Thoracic aorta (tissue), 2 donors: ENCODE measurements around the gene BCL2L13. TPM values are rescaled to one million over a fixed set of nuclear protein-coding genes. Genes with fewer than 3 reads are reported as not detected.

ENCODE experiments used
- ATAC-seq: fragments of 150-250 bp; one replicate; pipeline ENCODE4 v1.8.0; 2017; ENCODE audit warnings: low read depth; ENCODE audit not compliant: insufficient number of reproducible peaks, low FRiP score
- DNase-seq: peaks from one replicate; pipeline ENCODE4 v3.0.0-alpha.2; 2020; ENCODE audit warnings: low spot score
- H3K27ac ChIP-seq, 2 donors: fragments of 200-600 bp; sonication (generic); 1 replicate in 1 of 2; 2 replicates in 1 of 2; pipeline ENCODE4 v1.5.1; 2016; ENCODE audit warnings: mild to moderate bottlenecking in 2 of 2, moderate library complexity in 2 of 2
- H3K27me3 ChIP-seq: fragments of 200-600 bp; sonication (generic); replicated peaks from 2 replicates; pipeline ENCODE4 v1.6.0; 2016; ENCODE audit warnings: mild to moderate bottlenecking; ENCODE audit not compliant: insufficient read depth
- H3K36me3 ChIP-seq: fragments of 200-600 bp; sonication (generic); one replicate; pipeline ENCODE4 v1.5.1; 2016
- H3K4me1 ChIP-seq, 2 donors: fragments of 200-600 bp; sonication (generic); 1 replicate in 1 of 2; 2 replicates in 1 of 2; pipeline versions ENCODE4 v1.5.1 to v1.6.0; 2016; ENCODE audit warnings: low read depth in 2 of 2, mild to moderate bottlenecking in 1 of 2; ENCODE audit not compliant: control insufficient read depth in 1 of 2
- H3K4me3 ChIP-seq: fragments of 200-600 bp; sonication (generic); 2 replicates; pipeline ENCODE4 v1.5.1; 2016; ENCODE audit warnings: mild to moderate bottlenecking
- H3K9me3 ChIP-seq: fragments of 200-600 bp; sonication (generic); 2 replicates; pipeline ENCODE4 v1.5.1; 2016
- total RNA-seq, 2 donors: library from RNA; depleted of rRNA; stranded (reverse); fragments of >200 nt; gene quantifications; one replicate each; pipeline versions ENCODE4 v1.1.0 to v1.2.3, GENCODE V29; 2016
- TF ChIP-seq, protein P1 (sequence below): fragments of 200-600 bp; sonication (generic); IDR thresholded peaks from one replicate; pipeline ENCODE4 v1.5.1; 2019; ENCODE audit warnings: antibody characterized with exemption

The BCL2L13 gene
- total RNA-seq, 2 donors from 2014 or later, result 38.0 to 43.4 TPM

DNA sequence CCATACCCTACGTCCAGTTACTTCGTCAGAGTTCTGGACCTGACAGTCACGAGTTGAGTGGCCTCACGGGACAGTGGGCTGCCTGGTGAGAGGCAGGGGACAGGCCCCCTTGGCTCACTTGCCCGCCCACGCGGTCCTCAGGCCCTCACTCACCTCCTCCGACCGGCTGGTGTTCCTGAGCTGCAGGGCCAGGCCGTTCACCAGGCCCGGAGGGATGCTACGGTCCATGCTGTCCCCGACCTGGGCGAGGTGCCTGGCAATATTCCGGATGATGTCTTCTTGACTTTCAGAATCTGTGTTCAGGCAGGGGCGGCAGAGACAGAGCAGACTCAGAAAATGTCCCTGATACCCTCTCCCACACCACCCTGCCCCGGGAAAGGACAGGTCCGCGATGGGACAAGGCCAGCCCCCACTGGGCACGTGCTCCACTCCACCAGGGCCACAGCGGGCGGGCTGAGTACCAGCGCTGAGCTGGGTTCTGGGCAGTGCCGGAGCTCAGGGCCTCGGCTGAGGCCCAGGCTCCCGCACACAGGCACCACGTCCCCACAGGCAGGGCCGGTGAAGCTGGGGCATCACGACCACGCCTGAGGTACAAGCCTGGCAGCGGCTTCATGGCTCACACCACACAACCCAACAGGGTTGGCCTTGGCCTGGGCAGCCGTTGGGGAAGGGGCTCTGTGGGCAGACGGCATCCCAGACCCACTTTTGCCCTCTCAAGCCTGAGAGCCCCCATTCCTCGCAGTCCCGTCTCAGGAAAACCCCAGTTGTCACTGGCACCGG lies 100.8 kb downstream of the BCL2L13 start:
- no peaks in the 10 kb centered on the region for H3K4me1 ChIP-seq
- no peak for ATAC-seq

DNA sequence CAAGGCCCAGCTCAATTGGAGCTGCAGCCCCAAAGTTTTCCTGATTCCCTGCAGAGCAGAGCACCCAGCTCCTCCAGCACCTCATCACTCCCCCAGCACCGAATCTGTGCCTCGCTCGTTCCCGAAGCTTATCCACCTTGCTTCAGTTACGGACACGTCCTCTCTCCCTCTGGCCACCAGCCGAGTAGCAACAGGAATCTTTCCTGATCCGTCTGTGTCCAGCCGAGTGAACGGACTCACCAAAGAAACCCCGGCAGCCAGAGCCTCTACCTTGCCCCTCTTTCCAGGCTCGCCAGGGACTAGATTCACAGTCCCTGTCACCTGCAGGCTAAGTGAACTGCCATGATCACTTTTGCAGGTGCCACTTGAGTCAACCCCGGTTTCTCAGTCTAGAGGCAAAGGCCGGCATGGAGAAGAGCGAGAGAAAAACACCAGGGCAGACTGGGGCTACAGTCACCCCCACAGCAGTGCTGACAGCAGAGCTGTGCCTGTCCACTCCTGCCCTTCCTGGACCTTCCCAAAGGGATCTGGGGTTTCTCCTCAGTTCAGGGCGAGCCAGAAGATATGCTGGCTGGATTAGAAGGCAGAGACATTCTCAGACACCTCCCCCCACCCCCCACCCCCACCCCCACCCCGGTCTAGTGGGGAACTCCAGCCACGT lies 103.4 kb downstream of the BCL2L13 start:
- H3K27me3 ChIP-seq, result no peaks in the 10 kb centered on the region
- H3K9me3 ChIP-seq, result no peaks in the 10 kb centered on the region
- no peaks in the 10 kb centered on the region for H3K4me1 ChIP-seq
- no peak overlapping the region for H3K27ac ChIP-seq
- TF ChIP-seq, protein P1, sequence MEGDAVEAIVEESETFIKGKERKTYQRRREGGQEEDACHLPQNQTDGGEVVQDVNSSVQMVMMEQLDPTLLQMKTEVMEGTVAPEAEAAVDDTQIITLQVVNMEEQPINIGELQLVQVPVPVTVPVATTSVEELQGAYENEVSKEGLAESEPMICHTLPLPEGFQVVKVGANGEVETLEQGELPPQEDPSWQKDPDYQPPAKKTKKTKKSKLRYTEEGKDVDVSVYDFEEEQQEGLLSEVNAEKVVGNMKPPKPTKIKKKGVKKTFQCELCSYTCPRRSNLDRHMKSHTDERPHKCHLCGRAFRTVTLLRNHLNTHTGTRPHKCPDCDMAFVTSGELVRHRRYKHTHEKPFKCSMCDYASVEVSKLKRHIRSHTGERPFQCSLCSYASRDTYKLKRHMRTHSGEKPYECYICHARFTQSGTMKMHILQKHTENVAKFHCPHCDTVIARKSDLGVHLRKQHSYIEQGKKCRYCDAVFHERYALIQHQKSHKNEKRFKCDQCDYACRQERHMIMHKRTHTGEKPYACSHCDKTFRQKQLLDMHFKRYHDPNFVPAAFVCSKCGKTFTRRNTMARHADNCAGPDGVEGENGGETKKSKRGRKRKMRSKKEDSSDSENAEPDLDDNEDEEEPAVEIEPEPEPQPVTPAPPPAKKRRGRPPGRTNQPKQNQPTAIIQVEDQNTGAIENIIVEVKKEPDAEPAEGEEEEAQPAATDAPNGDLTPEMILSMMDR, result no peak
- H3K36me3 ChIP-seq, result no peaks in the 10 kb centered on the region
- no peak overlapping the region for H3K4me3 ChIP-seq
- DNase-seq, result no peak
- no peak for ATAC-seq

More for the DNA sequence above, 100.8 kb downstream of the BCL2L13 start:
- DNase-seq, result no peak
- Histone ChIP-seq H3K36me3 (no peaks in the 10 kb centered on the region), H3K4me3 (no peak overlapping the region), H3K9me3 (no peaks in the 10 kb centered on the region), H3K27me3 (no peaks in the 10 kb centered on the region), H3K27ac (no peak overlapping the region)
- TF ChIP-seq, protein P1, result no peak

- DNase-seq (no peak), ATAC-seq (no peak)
- Histone ChIP-seq H3K27ac (no peak overlapping the region), H3K9me3 (no peaks in the 10 kb centered on the region), H3K36me3 (no peaks in the 10 kb centered on the region), H3K4me3 (no peak overlapping the region), H3K4me1 (no peaks in the 10 kb centered on the region), H3K27me3 (no peaks in the 10 kb centered on the region)
- TF ChIP-seq, protein P1, result peak; percentile 67
Measured at GRCh38 chr22:17742527-17742902, 104.0 kb downstream of the BCL2L13 start.

DNA sequence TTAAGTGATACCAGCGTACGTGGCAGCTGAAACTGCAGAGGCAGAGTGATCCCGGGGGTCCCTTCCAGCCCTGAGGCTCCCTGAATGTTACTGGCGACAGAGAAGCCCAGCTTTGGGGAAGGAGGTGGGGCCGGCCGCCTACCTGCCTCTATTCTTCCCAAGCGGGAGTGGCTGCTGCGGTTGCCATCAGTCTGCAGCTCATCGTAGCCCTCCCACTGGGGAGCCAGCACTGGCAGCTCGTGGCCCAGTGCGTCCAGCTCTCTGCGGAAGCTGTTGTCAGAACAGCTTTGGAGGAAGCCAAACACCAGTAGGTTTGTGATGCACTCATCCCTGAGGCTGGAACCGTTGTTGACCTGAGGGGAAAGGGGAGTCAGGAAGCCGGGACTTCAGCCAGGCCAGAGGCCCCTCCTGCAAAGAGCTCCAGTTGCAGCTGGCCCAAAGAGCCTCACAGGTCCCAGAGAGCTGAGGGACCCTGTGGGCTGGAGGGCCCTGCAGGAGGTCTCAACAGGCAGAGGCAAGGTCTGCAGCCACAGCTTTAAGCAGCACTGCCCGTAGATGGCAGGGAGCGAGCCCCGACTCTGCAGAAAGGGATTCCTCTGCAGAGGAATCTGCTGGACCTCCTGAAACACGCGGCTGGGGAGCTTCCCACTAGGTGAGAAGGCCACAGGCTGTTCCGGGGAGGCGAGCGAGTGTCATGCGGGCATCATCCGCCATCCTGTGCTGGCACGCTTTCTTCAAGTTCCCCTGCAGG lies 105.3 kb downstream of the BCL2L13 start:
- DNase-seq (no peak), ATAC-seq (no peak)
- Histone ChIP-seq H3K4me3 (no peak overlapping the region), H3K27ac (no peak overlapping the region), H3K27me3 (no peaks in the 10 kb centered on the region), H3K9me3 (no peaks in the 10 kb centered on the region), H3K4me1 (no peaks in the 10 kb centered on the region), H3K36me3 (no peaks in the 10 kb centered on the region)
- TF ChIP-seq, protein P1, result no peak

DNA sequence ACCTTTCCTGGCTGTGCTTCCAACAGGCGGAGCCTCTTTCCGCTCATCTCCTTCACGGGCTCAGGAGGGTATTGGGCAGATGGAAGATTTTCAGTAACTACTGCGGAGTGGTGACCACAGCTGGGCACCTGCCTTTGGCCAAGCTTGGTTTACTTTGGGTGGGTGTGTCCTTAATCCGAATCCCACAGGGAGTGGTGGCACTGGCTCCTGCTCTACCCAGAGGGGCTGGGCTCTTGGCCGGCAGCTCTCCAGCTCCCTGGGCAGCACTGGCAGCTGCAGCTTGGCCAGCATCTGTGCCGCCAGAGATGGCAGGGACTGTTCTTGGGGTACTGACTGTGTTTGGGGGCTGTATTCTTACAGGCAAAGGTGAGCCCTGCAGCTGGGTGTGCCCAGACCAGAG lies 105.9 kb downstream of the BCL2L13 start:
- ATAC-seq, result no peak
- no peak overlapping the region for H3K27ac ChIP-seq

More for the DNA sequence above, 105.9 kb downstream of the BCL2L13 start:
- Histone ChIP-seq H3K36me3 (no peaks in the 10 kb centered on the region), H3K4me1 (no peaks in the 10 kb centered on the region), H3K27me3 (no peaks in the 10 kb centered on the region), H3K9me3 (no peaks in the 10 kb centered on the region), H3K4me3 (no peak overlapping the region)
- TF ChIP-seq, protein P1, result no peak
- DNase-seq, result no peak
